H9 (cell line): ENCODE data around the gene TYSND1. TPM values are rescaled to one million over a fixed set of nuclear protein-coding genes. Genes with fewer than 3 reads are reported as not detected.

Experiments
- DNase-seq: peaks from one replicate; pipeline ENCODE4 v3.0.0-alpha.2; 2017
- H2AFZ ChIP-seq: one replicate; pipeline ENCODE4 v1.6.1; 2013; ENCODE audit warnings: mild to moderate bottlenecking, low read length, control low read depth, moderate library complexity
- H2AK5ac ChIP-seq: 2 replicates; pipeline ENCODE4 v1.6.1; 2013; ENCODE audit warnings: low read length, control low read depth, mixed read lengths; ENCODE audit not compliant: insufficient read length
- H2BK120ac ChIP-seq: one replicate; pipeline ENCODE4 v1.6.1; 2013; ENCODE audit warnings: low read depth, mild to moderate bottlenecking, low read length, control low read depth, inconsistent platforms; ENCODE audit not compliant: poor library complexity, severe bottlenecking
- H2BK12ac ChIP-seq: 2 replicates; pipeline ENCODE4 v1.6.1; 2013; ENCODE audit warnings: low read length, control low read depth, mixed read lengths, low read depth; ENCODE audit not compliant: insufficient read length
- H2BK15ac ChIP-seq: 2 replicates; pipeline ENCODE4 v1.6.1; 2013; ENCODE audit warnings: low read depth, low read length, control low read depth
- H2BK20ac ChIP-seq: one replicate; pipeline ENCODE4 v1.6.1; 2013; ENCODE audit warnings: low read depth, mild to moderate bottlenecking, low read length, control low read depth, inconsistent platforms; ENCODE audit not compliant: poor library complexity, severe bottlenecking
- H2BK5ac ChIP-seq: 2 replicates; pipeline ENCODE4 v1.6.1; 2013; ENCODE audit warnings: low read length, control low read depth, mixed read lengths; ENCODE audit not compliant: insufficient read length
- H3K14ac ChIP-seq: 2 replicates; pipeline ENCODE4 v1.6.1; 2013; ENCODE audit warnings: low read length, control low read depth; ENCODE audit not compliant: insufficient read depth
- H3K18ac ChIP-seq: 2 replicates; pipeline ENCODE4 v1.6.1; 2013; ENCODE audit warnings: low read depth, mild to moderate bottlenecking, mixed read lengths, low read length, control low read depth; ENCODE audit not compliant: insufficient read length
- H3K23ac ChIP-seq: 2 replicates; pipeline ENCODE4 v1.6.1; 2013; ENCODE audit warnings: low read length, control low read depth, mixed read lengths, low read depth; ENCODE audit not compliant: insufficient read length
- H3K23me2 ChIP-seq: 2 replicates; pipeline ENCODE4 v1.6.1; 2013; ENCODE audit warnings: low read depth, mild to moderate bottlenecking, mixed read lengths, low read length, control low read depth; ENCODE audit not compliant: insufficient read length, poor library complexity, severe bottlenecking
- H3K27ac ChIP-seq: 2 replicates; pipeline ENCODE4 v1.5.1; 2013; ENCODE audit warnings: low read length, control low read depth, mixed read lengths, low read depth; ENCODE audit not compliant: insufficient read length
- H3K27me3 ChIP-seq: 2 replicates; pipeline ENCODE4 v1.6.1; 2013; ENCODE audit warnings: low read length, control low read depth, inconsistent platforms; ENCODE audit not compliant: insufficient read depth
- H3K4ac ChIP-seq: 2 replicates; pipeline ENCODE4 v1.6.1; 2013; ENCODE audit warnings: low read depth, mild to moderate bottlenecking, control low read depth, inconsistent platforms, low read length, moderate library complexity
- H3K4me1 ChIP-seq: 2 replicates; pipeline ENCODE4 v1.6.1; 2013; ENCODE audit warnings: low read length, control low read depth, inconsistent platforms; ENCODE audit not compliant: insufficient read depth
- H3K4me2 ChIP-seq: 2 replicates; pipeline ENCODE4 v1.6.1; 2013; ENCODE audit warnings: low read length, control low read depth, mixed read lengths; ENCODE audit not compliant: insufficient read length, insufficient read depth
- H3K56ac ChIP-seq: 2 replicates; pipeline ENCODE4 v1.6.1; 2013; ENCODE audit warnings: low read depth, mild to moderate bottlenecking, mixed read lengths, low read length, control low read depth; ENCODE audit not compliant: insufficient read length
- H3K79me1 ChIP-seq: 2 replicates; pipeline ENCODE4 v1.6.1; 2013; ENCODE audit warnings: low read depth, mild to moderate bottlenecking, moderate library complexity, low read length, control low read depth, inconsistent platforms; ENCODE audit not compliant: insufficient read depth, poor library complexity, severe bottlenecking
- H3K79me2 ChIP-seq: 2 replicates; pipeline ENCODE4 v1.6.1; 2013; ENCODE audit warnings: low read length, control low read depth, inconsistent platforms; ENCODE audit not compliant: insufficient read depth
- H3K9ac ChIP-seq: 2 replicates; pipeline ENCODE4 v1.6.1; 2013; ENCODE audit warnings: low read length, control low read depth, mixed read lengths; ENCODE audit not compliant: insufficient read length; ENCODE audit errors: extremely low read depth
- H3K9me3 ChIP-seq: one replicate; pipeline ENCODE4 v1.6.1; 2013; ENCODE audit warnings: low read depth, low read length, inconsistent platforms; ENCODE audit not compliant: control insufficient read depth
- H3T11ph ChIP-seq: one replicate; pipeline ENCODE4 v1.6.1; 2013; ENCODE audit warnings: mild to moderate bottlenecking, low read length, control low read depth, inconsistent platforms
- H4K20me1 ChIP-seq: one replicate; pipeline ENCODE4 v1.6.1; 2013; ENCODE audit not compliant: control insufficient read depth, insufficient read length, insufficient read depth
- H4K5ac ChIP-seq: 2 replicates; pipeline ENCODE4 v1.6.1; 2013; ENCODE audit warnings: low read depth, mild to moderate bottlenecking, mixed read lengths, low read length, control low read depth; ENCODE audit not compliant: insufficient read length
- H4K8ac ChIP-seq: replicated peaks from 2 replicates; pipeline ENCODE4 v1.6.1; 2013; ENCODE audit warnings: low read length, control low read depth, mixed read lengths, low read depth; ENCODE audit not compliant: insufficient read length
- H4K91ac ChIP-seq: 2 replicates; pipeline ENCODE4 v1.6.1; 2013; ENCODE audit warnings: low read depth, mild to moderate bottlenecking, moderate library complexity, mixed read lengths, low read length, control low read depth; ENCODE audit not compliant: insufficient read length
- H3K27ac Mint-ChIP-seq, 3 experiments: 2 replicates in 2 of 3; 3 replicates in 1 of 3; pipeline ENCODE4 v1.8.0; 2020 to 2021; ENCODE audit warnings: mixed read lengths in 3 of 3, mild to moderate bottlenecking in 1 of 3, moderate library complexity in 1 of 3
- H3K27me3 Mint-ChIP-seq: 2 replicates; pipeline ENCODE4 v1.8.0; 2021; ENCODE audit warnings: low read depth, mild to moderate bottlenecking, moderate library complexity, mixed read lengths
- H3K36me3 Mint-ChIP-seq, 3 experiments: 2 replicates in 2 of 3; 3 replicates in 1 of 3; pipeline ENCODE4 v1.8.0; 2020 to 2021; ENCODE audit warnings: low read depth in 3 of 3, mixed read lengths in 3 of 3; ENCODE audit not compliant: insufficient read depth in 1 of 3
- H3K4me1 Mint-ChIP-seq, 2 experiments: 2 replicates each; pipeline ENCODE4 v1.8.0; 2020; ENCODE audit warnings: mixed read lengths in 2 of 2
- H3K4me3 Mint-ChIP-seq, 2 experiments: 2 replicates in 1 of 2; 3 replicates in 1 of 2; pipeline ENCODE4 v1.8.0; 2020 to 2021; ENCODE audit warnings: mild to moderate bottlenecking in 2 of 2, mixed read lengths in 2 of 2, moderate library complexity in 1 of 2
- H3K9me3 Mint-ChIP-seq, 2 experiments: 2 replicates in 1 of 2; 3 replicates in 1 of 2; pipeline ENCODE4 v1.8.0; 2020; ENCODE audit warnings: mild to moderate bottlenecking in 2 of 2, mixed read lengths in 2 of 2, moderate library complexity in 1 of 2
- CTCF ChIP-seq: fragments of 200-600 bp; sonication (generic); conservative IDR thresholded peaks from 3 replicates; pipeline ENCODE4 v1.8.0; 2021; ENCODE audit warnings: antibody characterized with exemption, mild to moderate bottlenecking
- WGBS: extraction: QIAGEN DNeasy Blood & Tissue Kit; methylation state at CpG from one replicate; pipeline ENCODE4 v1.1.7; 2013; ENCODE audit warnings: missing lambda C conversion rate, low lambda C conversion rate, mixed read lengths; ENCODE audit not compliant: insufficient read length; ENCODE audit errors: extremely low coverage; 5-methylcytosine and 5-hydroxymethylcytosine counted together
- total RNA-seq: library from RNA; stranded (reverse); gene quantifications from 2 replicates; pipeline ENCODE4 v1.2.1, GENCODE V29; 2021

TYSND1 gene
- total RNA-seq, 1 experiment from 2014 or later, result 12.8 TPM

- Histone ChIP-seq H2BK20ac (no peak overlapping the region), H4K5ac (no peak overlapping the region), H2BK5ac (no peak overlapping the region), H3K56ac (no peak overlapping the region), H3K9ac (no peak overlapping the region), H2AFZ (no peak overlapping the region), H2BK15ac (no peak overlapping the region), H2BK12ac (no peak overlapping the region), H3K79me1 (no peaks in the 10 kb centered on the region), H3K4ac (no peak overlapping the region), H2BK120ac (no peak overlapping the region), H3K27me3 (no peaks in the 10 kb centered on the region), H3K14ac (no peak overlapping the region), H2AK5ac (no peak overlapping the region), H3K27ac (no peak overlapping the region), H4K91ac (no peak overlapping the region), H3T11ph (no peak overlapping the region), H3K4me1 (no peaks in the 10 kb centered on the region), H4K8ac (no peak overlapping the region), H3K4me2 (no peak overlapping the region), H3K9me3 (no peaks in the 10 kb centered on the region), H4K20me1 (no peaks in the 10 kb centered on the region), H3K23ac (no peak overlapping the region), H3K18ac (no peak overlapping the region), H3K79me2 (no peaks in the 10 kb centered on the region), H3K23me2 (no peaks in the 10 kb centered on the region)
- H3K27me3 Mint-ChIP-seq, result no peaks in the 10 kb centered on the region
- H3K27ac Mint-ChIP-seq, result peak overlapping the region in 1 of 3 experiments; percentile 67; a peak in 1 of 7 replicates
- H3K9me3 Mint-ChIP-seq, result no peaks in the 10 kb centered on the region
- no CpG with 5 or more reads among the region's 3 CpGs for WGBS
- H3K36me3 Mint-ChIP-seq, result peaks cover 3 to 10% (median 4%) of the 10 kb centered on the region in 3 experiments; a peak in 5 of 7 replicates
- TF ChIP-seq CTCF, result no peak
- no peak overlapping the region for H3K4me3 Mint-ChIP-seq
- DNase-seq, result no peak
- peaks cover 5 to 9% of the 10 kb centered on the region in 2 experiments for H3K4me1 Mint-ChIP-seq
These were observed 28.3 kb downstream of the TYSND1 start for GRCh38 chr10:70118196-70118595.
